Type B pancreatic cell (in vitro differentiated cells): ENCODE data around the gene RPS19BP1. TPM values are rescaled to one million over a fixed set of nuclear protein-coding genes. Genes with fewer than 3 reads are reported as not detected.
A peak's percentile ranks its signal among the peaks of the same experiment; 100 is the strongest.

ENCODE experiments used
- DNase-seq: peaks from one replicate; pipeline ENCODE4 v3.0.0; 2021; ENCODE audit warnings: mixed read lengths; ENCODE audit not compliant: unreplicated experiment; ENCODE audit errors: extremely low spot score
- H3K27ac Mint-ChIP-seq: 2 replicates; pipeline ENCODE4 v1.8.0; 2021; ENCODE audit warnings: mild to moderate bottlenecking, mixed read lengths
- H3K27me3 Mint-ChIP-seq: 2 replicates; pipeline ENCODE4 v1.8.0; 2021; ENCODE audit warnings: mixed read lengths
- H3K36me3 Mint-ChIP-seq: 2 replicates; pipeline ENCODE4 v1.8.0; 2021; ENCODE audit warnings: mixed read lengths
- H3K4me1 Mint-ChIP-seq: one replicate; pipeline ENCODE4 v1.8.0; 2021; ENCODE audit warnings: mixed read lengths; ENCODE audit not compliant: unreplicated experiment
- H3K4me3 Mint-ChIP-seq: 2 replicates; pipeline ENCODE4 v1.8.0; 2021; ENCODE audit warnings: mild to moderate bottlenecking, mixed read lengths
- H3K9me3 Mint-ChIP-seq: 2 replicates; pipeline ENCODE4 v1.8.0; 2021; ENCODE audit warnings: mixed read lengths
- CTCF ChIP-seq: fragments of 200-600 bp; sonication (generic); conservative IDR thresholded peaks from 2 replicates; pipeline ENCODE4 v1.5.0; 2021; ENCODE audit warnings: antibody characterized with exemption, mild to moderate bottlenecking
- total RNA-seq: library from RNA; stranded (reverse); gene quantifications from 2 replicates; pipeline ENCODE4 v1.2.1, GENCODE V29; 2021; ENCODE audit warnings: low replicate concordance

The RPS19BP1 gene
- total RNA-seq, 1 donor from 2014 or later: 52.3 TPM

DNA sequence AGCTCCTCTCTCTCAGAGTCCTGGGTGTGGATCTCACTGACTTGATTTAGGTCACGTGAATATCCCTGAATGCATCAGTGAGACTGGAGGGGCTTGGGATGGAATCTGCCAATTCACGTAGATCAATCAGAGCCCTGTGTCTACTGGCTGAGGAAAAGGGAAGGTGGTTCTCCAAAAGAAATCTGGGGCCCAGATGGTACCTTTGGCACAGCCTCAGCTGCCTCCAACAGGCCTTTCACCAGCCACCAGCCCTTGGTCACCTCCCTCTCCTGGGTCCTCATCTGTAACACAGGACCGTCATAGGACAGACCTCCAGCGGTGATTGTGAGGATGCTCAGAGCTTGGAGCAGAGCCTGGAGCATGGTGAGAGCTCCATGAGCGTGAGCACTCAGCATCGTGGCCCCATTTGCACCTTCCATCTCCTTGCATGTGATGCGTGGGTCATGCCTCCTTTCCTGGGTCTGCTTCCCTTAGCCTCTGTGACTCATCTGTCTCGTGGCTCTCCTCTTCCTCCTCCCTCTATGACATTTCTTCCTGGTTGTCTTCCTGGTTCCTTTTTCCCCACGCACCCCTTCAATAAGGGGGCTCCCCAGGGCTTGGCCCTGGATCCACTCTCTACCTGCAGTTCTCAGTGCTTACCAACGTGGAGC is 38.0 kb downstream of the RPS19BP1 start:
- Mint-ChIP-seq H3K4me3 (no peak overlapping the region), H3K4me1 (peaks cover 26% of the 10 kb centered on the region), H3K27me3 (no peaks in the 10 kb centered on the region), H3K27ac (no peak overlapping the region), H3K36me3 (peaks cover 5% of the 10 kb centered on the region), H3K9me3 (no peaks in the 10 kb centered on the region)
- DNase-seq: no peak
- TF ChIP-seq CTCF: no peak

GRCh38 chr22:39493759-39494158 is 38.8 kb downstream of the RPS19BP1 start:
- Mint-ChIP-seq H3K9me3 (no peaks in the 10 kb centered on the region), H3K4me1 (peaks cover 19% of the 10 kb centered on the region), H3K36me3 (peaks cover 5% of the 10 kb centered on the region), H3K27me3 (no peaks in the 10 kb centered on the region), H3K4me3 (no peak overlapping the region), H3K27ac (peak overlapping the region; percentile 17)
- TF ChIP-seq CTCF: no peak
- no peak for DNase-seq

GRCh38 chr22:39492186-39492585 is 40.4 kb downstream of the RPS19BP1 start:
- H3K27me3 Mint-ChIP-seq: no peaks in the 10 kb centered on the region
- H3K27ac Mint-ChIP-seq: no peak overlapping the region
- H3K4me3 Mint-ChIP-seq: no peak overlapping the region
- TF ChIP-seq CTCF: no peak
- peaks cover 18% of the 10 kb centered on the region for H3K4me1 Mint-ChIP-seq
- no peaks in the 10 kb centered on the region for H3K9me3 Mint-ChIP-seq
- peaks cover 5% of the 10 kb centered on the region for H3K36me3 Mint-ChIP-seq
- no peak for DNase-seq

DNA sequence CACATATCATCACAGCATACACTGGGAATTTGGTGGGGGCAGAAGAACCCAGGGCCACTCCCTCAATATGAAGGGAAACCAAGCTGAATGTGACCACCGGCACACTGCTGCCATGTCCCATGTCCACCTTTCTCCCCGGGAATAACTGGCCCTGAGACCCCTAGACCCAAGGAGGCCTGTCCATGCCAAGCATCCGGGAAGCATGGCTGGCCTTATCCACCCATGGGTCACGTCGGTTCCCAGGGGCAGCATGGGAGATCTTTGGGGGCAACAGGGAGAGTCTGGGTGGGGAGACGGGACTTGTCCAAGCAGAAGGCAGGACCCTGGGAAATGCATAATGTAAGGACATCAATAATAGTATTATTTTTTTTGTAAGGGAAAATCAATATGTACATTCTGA is 40.9 kb downstream of the RPS19BP1 start:
- Mint-ChIP-seq H3K36me3 (peaks cover 5% of the 10 kb centered on the region), H3K27ac (no peak overlapping the region), H3K27me3 (no peaks in the 10 kb centered on the region), H3K9me3 (no peaks in the 10 kb centered on the region), H3K4me3 (no peak overlapping the region), H3K4me1 (peaks cover 18% of the 10 kb centered on the region)
- no peak for TF ChIP-seq CTCF
- DNase-seq: no peak

GRCh38 chr22:39490966-39491680 is 41.4 kb downstream of the RPS19BP1 start:
- peaks cover 14% of the 10 kb centered on the region for H3K4me1 Mint-ChIP-seq
- DNase-seq: no peak
- no peak overlapping the region for H3K27ac Mint-ChIP-seq
- H3K9me3 Mint-ChIP-seq: no peaks in the 10 kb centered on the region
- no peak overlapping the region for H3K4me3 Mint-ChIP-seq
- H3K36me3 Mint-ChIP-seq: peaks cover 5% of the 10 kb centered on the region
- no peaks in the 10 kb centered on the region for H3K27me3 Mint-ChIP-seq
- no peak for TF ChIP-seq CTCF
